ENCODE data around the gene CD79B. TPM values are rescaled to one million over a fixed set of nuclear protein-coding genes. Genes with fewer than 3 reads are reported as not detected.

The CD79B gene
- total and polyA plus RNA-seq, 9 of the 15 experiments (the other 6 are each of a cell fraction or from before 2014, with no cell fraction given), result 0.15 to 0.62 (median 0.44) TPM; not detected in 2

GRCh38 chr17:63950940-63951907 lies 19.1 kb upstream of the CD79B start:
- no peak for FAIRE-seq
- TF ChIP-seq, protein P1, sequence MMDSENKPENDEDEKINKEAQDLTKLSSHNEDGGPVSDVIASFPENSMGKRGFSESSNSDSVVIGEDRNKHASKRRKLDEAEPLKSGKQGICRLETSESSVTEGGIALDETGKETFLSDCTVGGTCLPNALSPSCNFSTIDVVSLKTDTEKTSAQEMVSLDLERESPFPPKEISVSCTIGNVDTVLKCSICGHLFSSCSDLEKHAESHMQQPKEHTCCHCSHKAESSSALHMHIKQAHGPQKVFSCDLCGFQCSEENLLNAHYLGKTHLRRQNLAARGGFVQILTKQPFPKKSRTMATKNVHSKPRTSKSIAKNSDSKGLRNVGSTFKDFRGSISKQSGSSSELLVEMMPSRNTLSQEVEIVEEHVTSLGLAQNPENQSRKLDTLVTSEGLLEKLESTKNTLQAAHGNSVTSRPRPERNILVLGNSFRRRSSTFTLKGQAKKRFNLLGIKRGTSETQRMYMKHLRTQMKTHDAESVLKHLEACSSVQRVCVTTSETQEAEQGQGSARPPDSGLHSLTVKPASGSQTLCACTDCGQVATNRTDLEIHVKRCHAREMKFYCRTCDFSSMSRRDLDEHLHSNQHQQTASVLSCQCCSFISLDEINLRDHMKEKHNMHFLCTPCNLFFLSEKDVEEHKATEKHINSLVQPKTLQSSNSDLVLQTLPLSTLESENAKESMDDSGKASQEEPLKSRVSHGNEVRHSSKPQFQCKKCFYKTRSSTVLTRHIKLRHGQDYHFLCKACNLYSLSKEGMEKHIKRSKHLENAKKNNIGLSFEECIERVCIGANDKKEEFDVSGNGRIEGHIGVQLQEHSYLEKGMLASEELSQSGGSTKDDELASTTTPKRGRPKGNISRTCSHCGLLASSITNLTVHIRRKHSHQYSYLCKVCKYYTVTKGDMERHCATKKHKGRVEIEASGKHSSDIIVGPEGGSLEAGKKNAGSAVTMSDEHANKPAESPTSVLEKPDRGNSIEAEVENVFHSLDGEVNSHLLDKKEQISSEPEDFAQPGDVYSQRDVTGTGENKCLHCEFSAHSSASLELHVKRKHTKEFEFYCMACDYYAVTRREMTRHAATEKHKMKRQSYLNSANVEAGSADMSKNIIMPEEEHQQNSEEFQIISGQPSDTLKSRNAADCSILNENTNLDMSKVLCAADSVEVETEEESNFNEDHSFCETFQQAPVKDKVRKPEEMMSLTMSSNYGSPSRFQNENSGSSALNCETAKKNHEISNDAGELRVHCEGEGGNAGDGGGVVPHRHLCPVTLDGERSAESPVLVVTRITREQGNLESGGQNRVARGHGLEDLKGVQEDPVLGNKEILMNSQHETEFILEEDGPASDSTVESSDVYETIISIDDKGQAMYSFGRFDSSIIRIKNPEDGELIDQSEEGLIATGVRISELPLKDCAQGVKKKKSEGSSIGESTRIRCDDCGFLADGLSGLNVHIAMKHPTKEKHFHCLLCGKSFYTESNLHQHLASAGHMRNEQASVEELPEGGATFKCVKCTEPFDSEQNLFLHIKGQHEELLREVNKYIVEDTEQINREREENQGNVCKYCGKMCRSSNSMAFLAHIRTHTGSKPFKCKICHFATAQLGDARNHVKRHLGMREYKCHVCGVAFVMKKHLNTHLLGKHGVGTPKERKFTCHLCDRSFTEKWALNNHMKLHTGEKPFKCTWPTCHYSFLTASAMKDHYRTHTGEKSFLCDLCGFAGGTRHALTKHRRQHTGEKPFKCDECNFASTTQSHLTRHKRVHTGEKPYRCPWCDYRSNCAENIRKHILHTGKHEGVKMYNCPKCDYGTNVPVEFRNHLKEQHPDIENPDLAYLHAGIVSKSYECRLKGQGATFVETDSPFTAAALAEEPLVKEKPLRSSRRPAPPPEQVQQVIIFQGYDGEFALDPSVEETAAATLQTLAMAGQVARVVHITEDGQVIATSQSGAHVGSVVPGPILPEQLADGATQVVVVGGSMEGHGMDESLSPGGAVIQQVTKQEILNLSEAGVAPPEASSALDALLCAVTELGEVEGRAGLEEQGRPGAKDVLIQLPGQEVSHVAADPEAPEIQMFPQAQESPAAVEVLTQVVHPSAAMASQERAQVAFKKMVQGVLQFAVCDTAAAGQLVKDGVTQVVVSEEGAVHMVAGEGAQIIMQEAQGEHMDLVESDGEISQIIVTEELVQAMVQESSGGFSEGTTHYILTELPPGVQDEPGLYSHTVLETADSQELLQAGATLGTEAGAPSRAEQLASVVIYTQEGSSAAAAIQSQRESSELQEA (IDR thresholded peaks at IDR 0.05; ENCODE audit: low read depth), result no peak
- TF ChIP-seq RAD21 (CRISPR knock-in tag; conservative IDR thresholded peaks at IDR 0.05 in 1 of 2, IDR thresholded peaks at IDR 0.05 in 1 of 2), result peak in 1 of 2 experiments; percentile 41; a peak in 2 of 4 replicates

More at GRCh38 chr17:63950940-63951907, 19.1 kb upstream of the CD79B start:
- Histone ChIP-seq H3K27ac (ENCODE audit: extremely low read depth, low read depth, low read length) (no peak overlapping the region), H3K9me3 (replicated peaks; ENCODE audit: control insufficient read depth, insufficient read depth, low read depth, low read length) (no peaks in the 10 kb centered on the region), H3K4me2 (ENCODE audit: insufficient read depth, low read length) (no peak overlapping the region), H2AFZ (ENCODE audit: low read depth, low read length) (no peak overlapping the region), H3K9ac (ENCODE audit: insufficient read depth in 1 of 2, low read depth in 2 of 2, low read length in 2 of 2) (no peak overlapping the region), H3K9me1 (ENCODE audit: control insufficient read depth, insufficient read depth, low read length) (no peaks in the 10 kb centered on the region), H3K4me3 (no peak overlapping the region), H3K36me3 (ENCODE audit: control insufficient read depth, insufficient read depth, low read length) (no peaks in the 10 kb centered on the region), H4K20me1 (replicated peaks; ENCODE audit: control insufficient read depth, insufficient read depth, low read length) (0 out of 2 replicates have a peak, but pooled peaks cover 8% of the 10 kb centered on the region), H3K79me2 (ENCODE audit: control insufficient read depth, insufficient read depth, low read length) (no peaks in the 10 kb centered on the region), H3K4me1 (replicated peaks in 1 of 2; ENCODE audit: control insufficient read depth in 2 of 2, insufficient read depth in 2 of 2, low read length in 2 of 2) (peaks cover 3 to 17% of the 10 kb centered on the region in 2 experiments; a peak in 2 of 5 replicates), H3K27me3 (ENCODE audit: control insufficient read depth in 2 of 2, insufficient read depth in 2 of 2, low read length in 2 of 2) (peaks cover 16 to 52% of the 10 kb centered on the region in 2 experiments; a peak in 4 of 5 replicates)
- intact Hi-C loops (cut with micrococcal nuclease) (no loop called here), in situ Hi-C loops (cut with MboI) (no loop called here)
- ChIA-PET POLR2A (interaction anchor here (0.7 kb wide), 1 partner anchor 194 kb away, joined by 3 read pairs; no protein-coding TSS in a partner anchor), CTCF (ENCODE audit: low intra/inter-chr PET ratio) (interaction anchor here (0.5 kb wide), 1 partner anchor 40 kb away, joined by 3 read pairs; no protein-coding TSS in a partner anchor)
- BruUV-seq (replicated peaks), result no TSS peak
- peak; percentile 34 to 45 (median 42) for DNase-seq (ENCODE audit: extremely low read depth in 1 of 4, low spot score in 3 of 4)
- peak; percentile 29; the same call in 2 of the 3 replicates for ATAC-seq
- 18% methylated on average over 27 of the region's 29 CpGs for WGBS (ENCODE audit: insufficient coverage, low coverage, missing lambda C conversion rate)
